GM19238 (cell line): ENCODE results near the gene RPS15.

ENCODE experiments used
- DNase-seq: peaks from one replicate; pipeline ENCODE4 v3.0.0; 2011; ENCODE audit warnings: low spot score; ENCODE audit not compliant: insufficient read length

Gene RPS15

GRCh38 chr19:1481893-1482360 is 43.7 kb downstream of the RPS15 start:
- DNase-seq = no peak

DNA sequence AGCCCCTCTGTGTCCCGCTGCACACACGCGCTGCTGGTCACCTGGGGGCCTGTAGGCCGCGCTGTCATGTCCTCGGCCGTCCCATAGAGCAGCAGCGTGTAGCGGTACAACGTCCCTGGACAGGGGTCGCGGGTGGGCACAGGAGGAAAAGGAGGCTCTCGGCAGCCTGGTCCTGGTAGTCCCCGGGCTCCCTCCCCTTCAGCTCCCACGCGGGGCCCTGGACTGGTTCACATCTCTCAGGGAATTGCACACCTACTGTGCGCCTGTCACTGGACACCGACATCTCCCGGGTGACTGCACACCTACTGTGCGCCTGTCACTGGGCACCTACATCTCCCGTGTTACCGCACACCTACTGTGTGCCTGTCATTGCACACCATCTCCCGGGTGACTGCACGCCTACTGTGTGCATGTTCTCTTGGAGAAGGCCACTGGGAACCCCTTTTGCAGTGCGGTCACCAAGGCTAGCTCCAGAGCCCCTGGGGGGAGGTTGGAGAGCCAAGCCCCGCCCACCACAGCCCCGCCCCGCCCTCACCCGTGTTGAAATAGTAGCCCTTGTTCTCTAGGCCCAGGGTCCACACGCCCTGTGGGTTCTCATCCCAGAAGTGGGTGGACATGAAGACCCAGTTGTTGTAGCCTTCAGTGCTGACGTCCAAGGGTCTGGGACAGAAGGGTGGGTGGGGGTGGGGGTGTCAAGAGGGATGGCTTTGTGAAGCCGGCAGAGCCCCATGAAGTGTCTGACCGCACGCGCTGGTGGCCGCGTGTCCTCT is 44.4 kb downstream of the RPS15 start:
- no peak for DNase-seq

- DNase-seq = no peak
Observed at GRCh38 chr19:1483131-1483978, 45.2 kb downstream of the RPS15 start.

- no peak for DNase-seq
Observed at GRCh38 chr19:1483979-1484428, 45.8 kb downstream of the RPS15 start.

GRCh38 chr19:1486720-1487575 is 48.8 kb downstream of the RPS15 start:
- DNase-seq = no peak

GRCh38 chr19:1487576-1488281 is 49.5 kb downstream of the RPS15 start:
- DNase-seq = no peak

DNA sequence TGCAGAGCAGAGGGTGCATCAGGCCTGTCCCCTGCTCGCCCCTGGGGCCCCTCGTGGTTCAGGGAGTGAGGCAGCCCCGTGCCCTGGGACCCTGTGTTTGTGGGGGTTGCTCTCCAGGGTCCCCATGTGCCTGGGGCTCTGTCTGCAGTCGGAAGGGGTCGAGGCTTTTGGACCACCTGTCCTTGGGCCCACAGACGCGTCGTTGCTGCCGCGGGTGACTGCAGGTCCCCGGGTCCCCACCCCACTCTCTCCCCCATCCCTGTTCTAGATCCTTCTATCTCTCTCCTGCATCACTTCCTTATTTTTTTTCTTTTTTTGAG is 50.0 kb downstream of the RPS15 start:
- no peak for DNase-seq

GRCh38 chr19:1489463-1490310 is 51.5 kb downstream of the RPS15 start:
- DNase-seq = no peak
